AG09319 (cell line): Measurements from ENCODE around the gene PTRH2.

Experiments
- DNase-seq: peaks from one replicate; pipeline ENCODE4 v3.0.0-alpha.2; 2010; ENCODE audit warnings: low read depth; ENCODE audit errors: extremely low read depth
- TF ChIP-seq, protein P1 (sequence below): IDR thresholded peaks from 2 replicates; pipeline ENCODE4 v1.5.1; 2011; ENCODE audit warnings: low read depth, mild to moderate bottlenecking, inconsistent platforms, low read length, moderate library complexity

The PTRH2 gene

DNA sequence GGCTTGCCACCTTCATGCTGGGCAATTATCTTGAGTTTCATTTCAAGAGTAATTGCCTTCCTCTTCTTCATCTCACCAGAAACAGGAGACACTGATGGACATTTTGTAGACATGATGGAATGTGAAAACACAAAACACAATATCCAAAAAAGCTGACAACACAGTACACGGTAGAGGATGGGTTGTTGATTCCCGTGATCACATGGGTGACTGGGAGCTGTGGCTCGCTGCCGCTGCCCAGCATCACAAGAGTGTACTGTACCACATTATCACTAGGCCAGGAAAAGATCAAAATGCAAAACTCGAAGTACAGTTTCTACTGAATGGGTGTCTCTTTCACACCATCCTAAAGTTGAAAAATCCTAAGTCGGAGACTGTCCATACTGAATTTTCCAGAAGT is 7.4 kb downstream of the PTRH2 start:
- no peak for DNase-seq

DNA sequence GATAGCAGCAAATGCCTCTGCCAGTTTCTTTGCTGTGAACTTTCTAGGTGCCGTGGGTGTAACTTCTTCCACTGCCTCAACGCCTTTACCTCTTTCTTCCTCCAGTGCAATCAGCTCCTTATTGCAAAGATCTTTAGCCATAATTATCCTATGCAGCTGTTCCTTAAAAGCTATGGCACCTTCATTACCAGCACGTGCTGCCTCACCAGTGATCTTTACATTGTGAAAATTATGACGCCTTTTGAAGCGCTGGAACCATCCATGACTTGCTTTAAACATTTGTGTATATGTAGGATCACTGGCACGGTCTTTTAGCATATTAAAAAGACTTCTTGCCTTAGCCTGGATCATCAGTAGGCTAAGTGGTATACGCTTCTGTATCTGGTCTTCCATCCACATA is 8.0 kb downstream of the PTRH2 start:
- TF ChIP-seq, protein P1, sequence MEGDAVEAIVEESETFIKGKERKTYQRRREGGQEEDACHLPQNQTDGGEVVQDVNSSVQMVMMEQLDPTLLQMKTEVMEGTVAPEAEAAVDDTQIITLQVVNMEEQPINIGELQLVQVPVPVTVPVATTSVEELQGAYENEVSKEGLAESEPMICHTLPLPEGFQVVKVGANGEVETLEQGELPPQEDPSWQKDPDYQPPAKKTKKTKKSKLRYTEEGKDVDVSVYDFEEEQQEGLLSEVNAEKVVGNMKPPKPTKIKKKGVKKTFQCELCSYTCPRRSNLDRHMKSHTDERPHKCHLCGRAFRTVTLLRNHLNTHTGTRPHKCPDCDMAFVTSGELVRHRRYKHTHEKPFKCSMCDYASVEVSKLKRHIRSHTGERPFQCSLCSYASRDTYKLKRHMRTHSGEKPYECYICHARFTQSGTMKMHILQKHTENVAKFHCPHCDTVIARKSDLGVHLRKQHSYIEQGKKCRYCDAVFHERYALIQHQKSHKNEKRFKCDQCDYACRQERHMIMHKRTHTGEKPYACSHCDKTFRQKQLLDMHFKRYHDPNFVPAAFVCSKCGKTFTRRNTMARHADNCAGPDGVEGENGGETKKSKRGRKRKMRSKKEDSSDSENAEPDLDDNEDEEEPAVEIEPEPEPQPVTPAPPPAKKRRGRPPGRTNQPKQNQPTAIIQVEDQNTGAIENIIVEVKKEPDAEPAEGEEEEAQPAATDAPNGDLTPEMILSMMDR: no peak
- DNase-seq: no peak

More for the DNA sequence above, 7.4 kb downstream of the PTRH2 start:
- TF ChIP-seq, protein P1: no peak

DNA sequence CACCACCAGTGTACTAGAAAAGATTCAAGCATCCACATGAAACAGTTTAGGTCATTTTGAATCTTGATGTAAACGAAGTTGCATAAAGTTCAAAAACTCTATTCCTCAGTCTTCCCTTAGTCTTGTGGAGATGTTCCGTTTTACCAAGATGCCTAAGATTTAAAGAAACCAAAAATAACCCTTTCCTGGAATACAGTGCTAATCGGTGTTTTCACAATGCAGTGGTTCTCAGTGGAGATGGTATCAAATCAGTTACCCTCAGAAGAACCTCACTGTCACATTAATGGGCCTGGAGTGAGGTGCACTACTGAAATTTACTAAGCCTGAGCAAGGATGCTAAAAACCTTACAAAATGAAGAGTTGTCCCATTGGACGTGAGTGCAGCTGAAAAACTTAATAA is 9.1 kb downstream of the PTRH2 start:
- DNase-seq: no peak
- TF ChIP-seq, protein P1: no peak

DNA sequence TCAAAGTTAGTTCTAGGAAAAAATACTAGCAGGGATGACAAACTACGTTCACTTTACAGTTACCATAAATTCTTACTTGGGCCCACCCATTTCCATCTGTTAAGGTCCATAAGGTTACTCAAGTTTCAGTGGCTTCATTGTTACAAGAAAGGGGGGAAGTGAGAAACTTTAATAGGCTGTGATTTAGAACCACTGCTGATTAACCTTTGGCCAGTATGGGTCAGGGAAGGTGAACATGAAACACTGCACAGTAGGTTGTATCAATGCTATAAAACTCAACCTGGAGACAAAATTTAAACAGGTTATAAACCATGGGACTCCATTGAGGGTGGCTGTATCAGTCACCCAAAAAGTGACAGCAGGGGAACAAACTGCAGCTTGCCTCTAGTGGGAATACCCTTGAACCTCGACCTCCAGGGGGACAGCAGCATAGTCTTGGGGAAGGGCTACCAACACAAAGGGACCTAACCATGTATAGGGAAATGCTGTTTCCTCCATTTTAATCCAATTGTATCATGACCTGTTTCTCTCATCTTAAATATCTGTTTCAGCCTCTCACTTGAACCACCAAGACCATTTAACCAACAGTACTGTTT is 10.4 kb downstream of the PTRH2 start:
- TF ChIP-seq, protein P1: no peak
- DNase-seq: no peak

DNA sequence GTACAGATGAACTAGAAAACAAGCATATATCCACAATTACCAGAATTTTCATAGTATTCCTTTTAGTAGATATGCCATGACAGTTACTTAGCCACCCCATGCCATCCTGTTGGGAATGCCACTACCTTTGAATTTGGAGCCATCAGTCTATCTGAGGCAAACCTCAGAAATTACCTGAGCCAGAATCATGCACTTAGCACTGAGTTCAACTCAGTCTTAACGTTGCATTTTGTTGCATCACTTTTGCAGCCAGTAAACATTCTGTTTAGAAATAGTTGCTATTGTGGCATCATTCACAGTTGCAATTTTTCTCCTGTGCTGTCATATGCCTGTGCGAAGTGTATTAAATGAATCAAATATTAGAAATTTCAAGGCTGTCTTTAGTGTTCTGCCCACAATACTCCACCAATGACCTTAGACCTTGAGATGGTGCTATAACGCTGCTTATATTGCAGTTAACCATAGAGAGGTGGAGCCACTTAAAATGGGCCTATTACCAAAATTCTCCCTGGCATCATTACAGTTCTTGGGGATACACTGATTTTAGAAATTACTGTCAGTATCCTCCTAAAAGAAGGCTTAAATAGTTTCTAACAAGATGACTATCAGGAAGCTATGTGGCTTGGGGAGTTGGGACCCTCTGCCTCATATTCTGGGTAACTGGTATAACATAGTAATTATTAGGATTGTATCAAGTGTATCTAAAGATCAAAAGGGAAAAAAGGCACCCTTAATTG is 11.1 kb downstream of the PTRH2 start:
- DNase-seq: no peak
- TF ChIP-seq, protein P1: no peak

DNA sequence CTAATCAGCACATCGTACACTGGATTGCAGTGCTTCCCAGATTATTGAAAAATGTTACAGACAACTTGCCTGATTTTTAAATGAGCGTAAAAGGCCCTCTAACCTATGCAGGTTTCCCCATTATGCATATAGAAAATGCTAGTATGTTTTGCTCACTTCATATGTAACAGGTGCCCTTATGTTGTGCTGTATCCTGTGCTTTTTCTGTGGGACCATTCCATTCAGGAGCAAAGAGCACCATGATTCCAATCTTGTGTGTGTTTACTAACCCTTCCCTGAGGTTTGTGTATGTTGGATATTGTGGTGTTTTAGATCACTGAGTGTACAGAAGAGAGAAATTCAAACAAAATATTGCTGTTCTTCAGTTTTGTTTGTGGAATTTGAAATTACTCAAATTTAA is 12.9 kb downstream of the PTRH2 start:
- TF ChIP-seq, protein P1: no peak

DNA sequence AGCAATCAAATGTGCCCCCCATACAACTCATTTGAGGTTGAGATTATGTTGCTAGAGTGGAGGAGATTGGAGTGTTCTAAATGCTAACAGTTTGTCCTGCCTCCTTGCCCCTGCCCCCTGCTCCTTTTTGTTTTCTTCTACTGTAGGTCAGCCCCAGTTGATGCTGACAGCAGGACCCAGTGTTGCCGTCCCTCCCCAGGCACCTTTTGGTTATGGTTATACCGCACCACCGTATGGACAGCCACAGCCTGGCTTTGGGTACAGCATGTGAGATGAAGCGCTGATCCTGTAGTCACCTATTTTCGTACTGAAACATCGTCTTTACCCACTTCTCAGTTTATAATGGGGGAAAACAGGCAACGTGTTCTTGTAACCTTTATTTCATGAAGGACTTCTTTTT is 13.6 kb downstream of the PTRH2 start:
- DNase-seq: no peak
- TF ChIP-seq, protein P1: no peak

More for the DNA sequence above, 12.9 kb downstream of the PTRH2 start:
- no peak for DNase-seq
